Right cardiac atrium (tissue), 5 donors: ENCODE data around the gene ALOX15B. TPM values are rescaled to one million over a fixed set of nuclear protein-coding genes. Genes with fewer than 3 reads are reported as not detected.
"Not testable (repeated sequence)": the region's sequence is repeated elsewhere in the genome, so short reads cannot be mapped to it uniquely, and the experiment has no call there.

Experiments used
- ATAC-seq, 2 donors: fragments of 200-7000 bp; cut with Tn5 transposase; one replicate each; pipeline versions ENCODE4 v1.8.0 to v1.9.1; 2020; ENCODE audit warnings: moderate library complexity in 2 of 2, mild to moderate bottlenecking in 1 of 2
- DNase-seq, 3 donors: peaks; one replicate each; pipeline ENCODE4 v3.0.0-alpha.2; 2020
- H3K27ac ChIP-seq: one replicate; pipeline ENCODE4 v1.5.1; 2013; ENCODE audit warnings: mild to moderate bottlenecking, low read length, control low read depth, moderate library complexity
- H3K27me3 ChIP-seq: one replicate; pipeline ENCODE4 v1.6.1; 2013; ENCODE audit not compliant: control insufficient read depth, insufficient read depth
- H3K4me1 ChIP-seq: one replicate; pipeline ENCODE4 v1.6.1; 2013; ENCODE audit warnings: low read length; ENCODE audit not compliant: control insufficient read depth, insufficient read depth
- H3K4me3 ChIP-seq: one replicate; pipeline ENCODE4 v1.5.1; 2013; ENCODE audit warnings: low read length, control low read depth
- H3K9me3 ChIP-seq: one replicate; pipeline ENCODE4 v1.6.1; 2013; ENCODE audit warnings: low read length; ENCODE audit not compliant: control insufficient read depth
- WGBS: extraction: QIAGEN DNeasy Blood & Tissue Kit; methylation state at CpG from one replicate; pipeline ENCODE4 v1.1.7; 2013; 5-methylcytosine and 5-hydroxymethylcytosine counted together
- intact Hi-C, 4 donors: fragments of 100-400 bp; cut with DNase I; formaldehyde crosslinking; loops; one replicate each; pipeline versions ENCODE4 v1.11.0 to v1.14.0; 2022 to 2023
- polyA plus RNA-seq: library from polyadenylated mRNA; stranded (reverse); fragments of 200-250 nt; gene quantifications from one replicate; pipeline ENCODE4 v1.2.3, GENCODE V29; 2013
- total RNA-seq, 4 donors: library from RNA; stranded (reverse); fragmentation: NEBNext Ultra II Directional; extraction: Animal tissue kit (Norgen Biotek cat#: 25700); gene quantifications; one replicate each; pipeline ENCODE4 v1.2.1, GENCODE V29; 2021
- donor health status: healthy with polysubstance abuse.
- donor health status: DM: no; HTN: yes; CAD: no.
- donor health status: DM: no; HTN: no; CAD: no.
- donor health status: DM: no; HTN: yes; CAD: no; lungs with severe emphysema.
- donor health status: DM: yes; HTN: yes; CAD: no.

ALOX15B gene
- total and polyA plus RNA-seq, 5 donors: 0.25 to 0.68 (median 0.54) TPM

GRCh38 chr17:8073627-8074484, 35.0 kb downstream of the ALOX15B start:
- Histone ChIP-seq H3K4me3 (no peak overlapping the region), H3K9me3 (no peaks in the 10 kb centered on the region), H3K4me1 (no peaks in the 10 kb centered on the region), H3K27me3 (no peaks in the 10 kb centered on the region), H3K27ac (no peak overlapping the region)
- ATAC-seq (peak; percentile 38 to 55), DNase-seq (peak; percentile 71 to 90 (median 85))
- intact Hi-C loops: no loop called here
- WGBS: 5% methylated on average over 28 of the region's 28 CpGs

DNA sequence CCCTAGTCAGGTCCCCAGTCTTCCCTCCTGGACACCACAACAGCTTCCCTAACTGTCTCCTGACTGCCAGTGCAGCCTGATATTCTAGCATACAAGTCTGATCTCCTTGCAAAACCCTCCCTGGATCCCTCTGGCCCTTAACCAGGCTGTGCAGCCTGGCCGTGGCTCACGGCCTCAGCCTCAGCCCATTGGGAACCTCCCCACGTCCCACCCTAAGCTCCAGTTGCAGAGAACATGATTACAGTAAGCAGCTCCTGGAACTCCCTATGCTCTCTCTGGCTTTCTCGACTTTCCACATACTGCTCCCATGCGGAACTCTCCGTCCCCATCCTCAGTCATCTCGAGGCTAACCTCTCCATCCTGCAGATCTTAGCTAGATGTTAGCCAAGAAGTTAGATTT, 35.7 kb downstream of the ALOX15B start:
- H3K4me3 ChIP-seq: no peak overlapping the region
- 40% methylated on average over 7 of the region's 7 CpGs for WGBS
- DNase-seq (no peak), ATAC-seq (no peak)
- H3K4me1 ChIP-seq: no peaks in the 10 kb centered on the region
- intact Hi-C loops: no loop called here
- no peaks in the 10 kb centered on the region for H3K9me3 ChIP-seq
- H3K27me3 ChIP-seq: no peaks in the 10 kb centered on the region
- H3K27ac ChIP-seq: no peak overlapping the region

DNA sequence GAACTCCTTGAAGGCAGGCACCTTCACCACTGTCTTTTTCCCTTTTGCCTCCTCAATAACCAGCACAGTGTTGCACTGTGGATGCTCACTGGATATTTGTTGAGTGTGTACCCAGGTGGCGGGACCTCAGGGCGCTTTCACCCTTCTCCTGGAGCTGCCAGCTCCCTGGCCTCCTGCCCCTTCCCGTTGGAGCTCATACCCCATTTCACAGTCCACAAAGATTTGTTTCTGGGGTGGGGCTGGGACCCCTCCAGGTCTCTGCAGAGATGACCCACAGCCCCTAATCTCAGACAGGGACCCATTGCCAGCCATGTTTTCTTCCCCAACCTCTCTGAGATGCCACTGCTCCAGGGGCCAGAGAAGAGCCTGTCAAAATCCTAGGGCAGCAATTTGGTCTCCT, 36.2 kb downstream of the ALOX15B start:
- no peak overlapping the region for H3K4me3 ChIP-seq
- H3K27ac ChIP-seq: no peak overlapping the region
- no peak for ATAC-seq
- H3K4me1 ChIP-seq: no peaks in the 10 kb centered on the region
- intact Hi-C loops: no loop called here
- no peak for DNase-seq
- WGBS: 89% methylated on average over 3 of the region's 3 CpGs
- H3K9me3 ChIP-seq: no peaks in the 10 kb centered on the region
- H3K27me3 ChIP-seq: no peaks in the 10 kb centered on the region

DNA sequence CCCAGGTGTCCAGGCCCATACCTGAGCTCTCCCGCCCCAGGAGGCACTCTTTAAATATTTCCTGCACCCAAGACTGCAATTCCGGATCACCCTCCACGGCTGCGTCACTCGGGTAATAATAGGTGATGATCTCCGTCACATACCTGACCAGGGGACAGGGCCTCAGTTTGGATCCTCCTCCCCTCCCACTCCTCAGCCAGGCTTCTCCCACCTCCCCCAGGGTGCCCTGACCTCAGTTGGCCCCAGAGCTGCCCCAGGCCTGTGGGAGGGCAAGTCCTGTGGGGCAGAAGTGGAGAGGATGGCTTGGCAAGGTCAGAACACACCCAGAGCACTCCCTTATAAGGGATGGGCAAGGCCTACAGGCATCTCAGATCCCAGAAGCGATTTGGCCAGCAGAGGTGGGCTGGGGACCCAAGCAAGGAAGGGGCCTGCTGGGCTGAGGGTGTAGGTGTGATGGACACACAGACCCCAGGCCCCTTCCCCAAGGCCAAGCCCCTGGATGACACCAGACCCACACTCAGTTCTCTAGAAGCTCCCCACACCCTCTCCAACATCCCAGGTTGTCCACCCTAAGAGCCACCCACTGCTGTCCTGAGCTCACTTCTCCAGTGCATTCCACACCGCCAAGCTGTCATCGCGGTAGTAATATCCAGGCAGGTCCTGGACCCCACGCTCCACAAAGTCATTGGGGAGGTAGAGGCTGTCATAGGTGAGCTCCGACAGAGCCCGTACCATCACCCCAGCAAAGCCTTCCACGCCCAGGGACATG, 36.9 kb downstream of the ALOX15B start:
- intact Hi-C loops: no loop called here
- no peaks in the 10 kb centered on the region for H3K4me1 ChIP-seq
- 92% methylated on average over 14 of the region's 14 CpGs for WGBS
- no peak overlapping the region for H3K4me3 ChIP-seq
- no peaks in the 10 kb centered on the region for H3K27me3 ChIP-seq
- H3K27ac ChIP-seq: no peak overlapping the region
- DNase-seq (no peak), ATAC-seq (no peak)
- H3K9me3 ChIP-seq: no peaks in the 10 kb centered on the region

DNA sequence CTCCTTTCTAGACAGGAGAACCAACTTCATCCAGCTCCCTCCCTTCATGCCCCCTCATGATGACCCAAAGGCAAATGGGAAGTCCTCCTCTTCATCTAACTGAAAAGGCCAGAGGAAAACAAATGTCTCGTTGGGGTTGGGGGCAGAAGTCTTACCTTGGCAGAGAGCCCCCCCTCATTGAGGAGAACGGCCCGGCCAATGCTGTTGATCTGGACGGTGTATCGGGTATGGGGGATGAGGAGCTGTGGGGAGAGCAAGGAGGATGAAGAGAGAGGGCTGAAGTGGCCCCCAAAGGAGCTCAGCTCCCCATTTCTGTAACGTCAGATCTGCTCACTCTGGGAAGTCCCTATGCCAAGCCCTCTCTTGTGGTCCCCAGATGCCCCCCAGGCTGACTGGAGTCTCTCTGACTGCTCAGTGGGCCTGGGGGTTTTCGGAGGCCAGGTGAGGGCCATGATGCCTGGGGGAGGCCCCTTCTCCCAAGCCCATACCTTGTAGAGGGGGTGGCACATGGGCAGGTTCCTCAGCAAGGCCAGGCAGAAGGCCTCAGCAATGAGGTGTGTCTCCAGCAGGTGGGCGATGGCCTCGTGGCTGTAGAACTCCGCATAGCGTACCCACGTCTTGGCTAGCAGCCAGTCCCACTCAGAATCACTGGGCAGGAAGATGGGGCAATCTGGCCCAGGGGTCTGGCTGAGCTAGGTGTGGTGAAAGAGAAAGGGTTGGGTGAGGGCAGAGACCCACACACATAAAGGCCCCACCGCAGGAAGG, 37.8 kb downstream of the ALOX15B start:
- Histone ChIP-seq H3K4me1 (no peaks in the 10 kb centered on the region), H3K27me3 (no peaks in the 10 kb centered on the region), H3K9me3 (no peaks in the 10 kb centered on the region), H3K4me3 (no peak overlapping the region), H3K27ac (no peak overlapping the region)
- ATAC-seq: no peak
- 88% methylated on average over 13 of the region's 13 CpGs for WGBS
- intact Hi-C loops: no loop called here
- no peak for DNase-seq

DNA sequence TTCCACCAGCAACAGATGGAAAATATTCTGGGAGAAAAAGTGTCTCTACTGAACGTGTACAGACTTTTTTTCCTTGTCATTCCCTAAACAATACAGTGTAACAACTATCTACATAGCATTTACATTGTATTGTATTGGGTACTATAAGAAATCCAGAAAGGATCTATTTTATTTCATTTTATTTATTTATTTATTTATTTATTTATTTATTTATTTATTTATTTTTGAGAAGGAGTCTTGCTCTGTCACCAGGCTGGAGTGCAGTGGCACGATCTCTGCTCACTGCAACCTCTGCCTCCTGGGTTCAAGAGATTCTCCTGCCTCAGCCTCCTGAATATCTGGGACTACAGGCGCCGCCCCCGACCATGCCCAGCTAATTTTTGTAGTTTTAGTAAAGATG, 39.1 kb downstream of the ALOX15B start:
- ATAC-seq, H3K27ac ChIP-seq, DNase-seq, intact Hi-C loops, H3K9me3 ChIP-seq, H3K4me1 ChIP-seq, H3K4me3 ChIP-seq, H3K27me3 ChIP-seq: not testable (repeated sequence)
- 90% methylated on average over 5 of the region's 5 CpGs for WGBS

- DNase-seq: peak; percentile 71 to 91 (median 85)
- Histone ChIP-seq H3K27me3 (no peaks in the 10 kb centered on the region), H3K9me3 (no peaks in the 10 kb centered on the region), H3K4me1 (no peaks in the 10 kb centered on the region), H3K4me3 (peak overlapping the region; percentile 2), H3K27ac (no peak overlapping the region)
- intact Hi-C loops: loop anchor here in 1 of 4 donors (5.0 kb wide), 1 partner anchor 38 kb away; the partner anchor contains the start of gene ALOXE3
- WGBS: 1% methylated on average over 87 of the region's 87 CpGs
- ATAC-seq: peak; percentile 84 to 89
These were observed 40.7 kb downstream of the ALOX15B start for GRCh38 chr17:8079291-8080207.

- ATAC-seq: peak in 1 of 2 donors; percentile 22
- H3K9me3 ChIP-seq: no peaks in the 10 kb centered on the region
- 17% methylated on average over 25 of the region's 25 CpGs for WGBS
- H3K27me3 ChIP-seq: no peaks in the 10 kb centered on the region
- H3K27ac ChIP-seq: no peak overlapping the region
- intact Hi-C loops: loop anchor here in 1 of 4 donors (5.0 kb wide), 1 partner anchor 37 kb away; the partner anchor contains the start of gene ALOXE3
- DNase-seq: no peak
- no peak overlapping the region for H3K4me3 ChIP-seq
- H3K4me1 ChIP-seq: no peaks in the 10 kb centered on the region
These were observed 41.4 kb downstream of the ALOX15B start for GRCh38 chr17:8080208-8080798.

DNA sequence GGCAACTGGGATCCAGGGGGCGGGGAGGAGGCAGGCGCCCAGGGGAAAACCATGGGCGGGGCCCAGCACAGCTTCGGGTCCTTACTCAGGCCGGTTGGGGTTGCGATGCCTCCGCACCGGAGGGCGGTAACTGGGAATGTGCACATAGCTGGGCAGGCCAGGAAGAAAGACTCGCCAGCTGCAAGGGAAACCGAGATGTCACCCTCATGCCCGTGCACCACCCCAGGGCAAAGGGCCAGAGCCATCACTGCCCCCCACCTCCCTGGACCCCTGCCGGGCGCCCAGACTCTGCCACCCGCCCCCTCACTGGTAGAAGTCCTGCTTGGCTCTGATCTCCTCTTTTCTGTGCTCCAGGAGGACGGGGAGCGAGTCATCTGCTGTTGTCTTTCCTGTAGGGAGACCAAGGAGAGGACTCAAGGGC, 42.0 kb downstream of the ALOX15B start:
- Histone ChIP-seq H3K27me3 (no peaks in the 10 kb centered on the region), H3K9me3 (no peaks in the 10 kb centered on the region), H3K27ac (no peak overlapping the region), H3K4me3 (no peak overlapping the region), H3K4me1 (no peaks in the 10 kb centered on the region)
- intact Hi-C loops: loop anchor here in 1 of 4 donors (5.0 kb wide), 1 partner anchor 36 kb away; the partner anchor contains the start of gene ALOXE3
- 37% methylated on average over 17 of the region's 17 CpGs for WGBS
- no peak for DNase-seq
- peak in 1 of 2 donors; percentile 11 for ATAC-seq
